HCT116 (cell line): ENCODE results near the gene AKIRIN2. TPM values are rescaled to one million over a fixed set of nuclear protein-coding genes. Genes with fewer than 3 reads are reported as not detected.

Experiments used
- ATAC-seq: fragments of 200-7000 bp; cut with Tn5 transposase; 2 replicates; pipeline ENCODE4 v1.9.1; 2020; ENCODE audit warnings: mild to moderate bottlenecking, moderate library complexity
- BruUV-seq: library from RNA; stranded (reverse); fragments of 400-500 nt; replicated peaks from 2 replicates; lab custom pipeline; 2021; lab: Mats Ljungman, UMichigan
- CTCF ChIA-PET: fragments of 300-600 bp; sonication (Branson Sonifier 250); formaldehyde crosslinking; loops from one replicate; lab custom pipeline; 2021; ENCODE audit warnings: antibody characterized with exemption; lab: Charles Lee
- POLR2A ChIA-PET: fragments of 300-600, 350-600 bp; sonication (Branson Sonifier 250); formaldehyde crosslinking; loops from one replicate; lab custom pipeline; 2021; ENCODE audit warnings: antibody characterized with exemption; lab: Charles Lee
- RAD21 ChIA-PET, 2 experiments: fragments of 300-600 bp; sonication (Branson Sonifier 250); formaldehyde crosslinking; loops; one replicate each; lab custom pipeline; 2023; ENCODE audit warnings: low total read pairs in 2 of 2; ENCODE audit not compliant: uncharacterized antibody in 2 of 2, unreplicated experiment in 2 of 2, low non-redundant PET in 1 of 2; lab: Charles Lee
- DNase-seq: peaks from one replicate; pipeline ENCODE4 v3.0.0-alpha.2; 2010; ENCODE audit warnings: low read depth, low spot score
- H2AFZ ChIP-seq: fragments of 200-600 bp; shearing (Covaris generic), sonication (generic); 2 replicates; pipeline ENCODE4 v1.6.1; 2017; ENCODE audit warnings: low read depth, mixed run types, mixed read lengths, antibody characterized with exemption, low read length; ENCODE audit not compliant: poor library complexity, severe bottlenecking
- H3K27ac ChIP-seq: 2 replicates; pipeline ENCODE4 v1.5.1; 2012; ENCODE audit warnings: low read depth, low read length
- H3K27me3 ChIP-seq: fragments of 200-600 bp; sonication (generic); 2 replicates; pipeline ENCODE4 v1.6.1; 2016; ENCODE audit warnings: mixed run types, low read length, mixed read lengths; ENCODE audit not compliant: insufficient read depth
- H3K36me3 ChIP-seq, 2 experiments: fragments of 200-500 bp in 1 of 2; fragments of 200-600 bp in 1 of 2; sonication (Bioruptor generic) in 1 of 2; sonication (generic) in 1 of 2; 2 replicates each; pipeline versions ENCODE4 v1.5.1 to v1.6.1; 2014 to 2016; ENCODE audit warnings: low read length in 2 of 2, inconsistent platforms in 1 of 2, mixed read lengths in 1 of 2, mixed run types in 1 of 2; ENCODE audit not compliant: insufficient read depth in 2 of 2, control insufficient read depth in 1 of 2
- H3K4me1 ChIP-seq, 2 experiments: fragments of 200-600 bp in 1 of 2; sonication (generic) in 1 of 2; 2 replicates each; pipeline versions ENCODE4 v1.5.1 to v1.6.1; 2012 to 2017; ENCODE audit warnings: low read length in 2 of 2, inconsistent platforms in 1 of 2, mild to moderate bottlenecking in 1 of 2, mixed read lengths in 1 of 2, mixed run types in 1 of 2, moderate library complexity in 1 of 2; ENCODE audit not compliant: insufficient read depth in 2 of 2, control insufficient read depth in 1 of 2
- H3K4me2 ChIP-seq: fragments of 200-600 bp; sonication (generic); 2 replicates; pipeline ENCODE4 v1.6.1; 2017; ENCODE audit warnings: mixed run types, low read length, mixed read lengths
- H3K4me3 ChIP-seq, 2 experiments: fragments of 200-600 bp in 1 of 2; sonication (generic) in 1 of 2; replicated peaks in 1 of 2; 2 replicates each; pipeline ENCODE4 v1.5.1; 2011 to 2016; ENCODE audit warnings: low read length in 2 of 2, control low read depth in 1 of 2, low read depth in 1 of 2, mild to moderate bottlenecking in 1 of 2, mixed read lengths in 1 of 2, mixed run types in 1 of 2
- H3K79me2 ChIP-seq: fragments of 200-600 bp; sonication (generic); 2 replicates; pipeline ENCODE4 v1.6.1; 2017; ENCODE audit warnings: mild to moderate bottlenecking, mixed run types, low read length, moderate library complexity, mixed read lengths; ENCODE audit not compliant: insufficient read depth
- H3K9ac ChIP-seq: fragments of 200-600 bp; sonication (generic); 2 replicates; pipeline ENCODE4 v1.6.1; 2016; ENCODE audit warnings: low read length, mixed read lengths
- H3K9me2 ChIP-seq: fragments of 200-600 bp; sonication (generic), shearing (Covaris generic); 2 replicates; pipeline ENCODE4 v1.6.1; 2017; ENCODE audit warnings: mixed run types, mild to moderate bottlenecking, moderate library complexity; ENCODE audit not compliant: insufficient read depth
- H3K9me3 ChIP-seq, 2 experiments: fragments of 200-500 bp in 1 of 2; fragments of 200-600 bp in 1 of 2; sonication (Bioruptor generic) in 1 of 2; sonication (generic) in 1 of 2; 2 replicates each; pipeline ENCODE4 v1.6.1; 2014 to 2017; ENCODE audit warnings: low read length in 2 of 2, mixed read lengths in 2 of 2, inconsistent platforms in 1 of 2, low read depth in 1 of 2, mild to moderate bottlenecking in 1 of 2, mixed run types in 1 of 2, moderate library complexity in 1 of 2; ENCODE audit not compliant: control insufficient read depth in 1 of 2, insufficient read depth in 1 of 2
- H4K20me1 ChIP-seq: fragments of 200-600 bp; sonication (generic), shearing (Covaris generic); 2 replicates; pipeline ENCODE4 v1.6.1; 2017; ENCODE audit warnings: mixed run types, mild to moderate bottlenecking, moderate library complexity; ENCODE audit not compliant: insufficient read depth
- ELF1 ChIP-seq: IDR thresholded peaks from 2 replicates; pipeline ENCODE4 v1.6.1; 2012; ENCODE audit warnings: low read depth, borderline replicate concordance
- EZH2phosphoT487 ChIP-seq: fragments of 200-600 bp; IDR thresholded peaks from 2 replicates; pipeline ENCODE4 v1.6.1; 2018; ENCODE audit warnings: antibody characterized with exemption, borderline replicate concordance
- FOSL1 ChIP-seq: IDR thresholded peaks from 2 replicates; pipeline ENCODE4 v1.6.1; 2012; ENCODE audit warnings: low read depth
- JUND ChIP-seq: IDR thresholded peaks from 2 replicates; pipeline ENCODE4 v1.6.1; 2012
- MAX ChIP-seq: IDR thresholded peaks from 2 replicates; pipeline ENCODE4 v1.6.1; 2012
- POLR2A ChIP-seq: IDR thresholded peaks from 2 replicates; pipeline ENCODE4 v1.7.0; 2011; ENCODE audit warnings: borderline replicate concordance; ENCODE audit not compliant: insufficient read depth, insufficient read length; ENCODE audit errors: extremely low read depth
- POLR2AphosphoS5 ChIP-seq: IDR thresholded peaks from 2 replicates; pipeline ENCODE4 v1.6.1; 2011; ENCODE audit warnings: mild to moderate bottlenecking, low read depth, low read length, moderate library complexity
- REST ChIP-seq: IDR thresholded peaks from 2 replicates; pipeline ENCODE4 v1.6.1; 2012; ENCODE audit warnings: low read depth
- SIN3A ChIP-seq: IDR thresholded peaks from 2 replicates; pipeline ENCODE4 v1.6.1; 2012; ENCODE audit warnings: low read depth
- YY1 ChIP-seq: IDR thresholded peaks from 2 replicates; pipeline ENCODE4 v1.6.1; 2011; ENCODE audit warnings: low read length, low read depth, moderate library complexity, mild to moderate bottlenecking; ENCODE audit not compliant: insufficient replicate concordance; ENCODE audit errors: extremely low read depth
- ZFX ChIP-seq: fragments of 450-650 bp; IDR thresholded peaks from 2 replicates; pipeline ENCODE4 v1.6.1; 2017
- intact Hi-C: fragments of 100-400 bp; cut with micrococcal nuclease; formaldehyde crosslinking; loops from 2 replicates; pipeline ENCODE4 v1.10.0; 2022
- total RNA-seq: library from RNA; stranded (reverse); gene quantifications from one replicate; pipeline ENCODE4 v1.2.1, GENCODE V29; 2021; ENCODE audit not compliant: unreplicated experiment

The AKIRIN2 gene
- total RNA-seq, 1 experiment from 2014 or later, result 54.8 TPM

- intact Hi-C loops, result no loop called here
- no peak overlapping the region for H3K27ac ChIP-seq
- POLR2A ChIA-PET, result no interaction called here
- no peak for ATAC-seq
- H4K20me1 ChIP-seq, result no peaks in the 10 kb centered on the region
- no peaks in the 10 kb centered on the region; the same call in 1 of the 2 replicates for H3K9me2 ChIP-seq
- H3K79me2 ChIP-seq, result no peaks in the 10 kb centered on the region
- H3K9ac ChIP-seq, result no peak overlapping the region
- CTCF ChIA-PET, result no interaction called here
- H3K4me3 ChIP-seq, result no peak overlapping the region
- H3K4me1 ChIP-seq, result no peaks in the 10 kb centered on the region
- BruUV-seq, result no TSS peak
- TF ChIP-seq POLR2AphosphoS5 (no peak), SIN3A (no peak), YY1 (no peak), POLR2A (no peak), JUND (no peak), REST (no peak), MAX (no peak), ZFX (no peak), EZH2phosphoT487 (no peak), FOSL1 (no peak), ELF1 (no peak)
- TF ChIP-seq, all 23 proteins: peak for 0
- no peak for DNase-seq
- Histone ChIP-seq H3K9me3 (no peaks in the 10 kb centered on the region), H2AFZ (no peak overlapping the region), H3K27me3 (no peaks in the 10 kb centered on the region), H3K4me2 (no peak overlapping the region), H3K36me3 (no peaks in the 10 kb centered on the region)
- RAD21 ChIA-PET, result no interaction called here
Observed at GRCh38 chr6:87745966-87746721, 44.1 kb upstream of the AKIRIN2 start.
